Adipocyte (in vitro differentiated cells): ENCODE results near the gene TBC1D10B.

Experiments
- DNase-seq: peaks from one replicate; pipeline ENCODE4 v3.0.0-alpha.2; 2015; ENCODE audit warnings: low read depth
- H3K27me3 ChIP-seq: replicated peaks from 2 replicates; pipeline ENCODE4 v1.7.0; 2013; ENCODE audit warnings: mild to moderate bottlenecking, low read length, moderate library complexity; ENCODE audit not compliant: control insufficient read depth, insufficient read depth
- H3K36me3 ChIP-seq: 2 replicates; pipeline ENCODE4 v1.7.0; 2013; ENCODE audit warnings: low read length, mild to moderate bottlenecking, moderate library complexity; ENCODE audit not compliant: control insufficient read depth, insufficient read depth, severe bottlenecking
- H3K4me1 ChIP-seq: 2 replicates; pipeline ENCODE4 v1.7.0; 2013; ENCODE audit warnings: mild to moderate bottlenecking, low read length, moderate library complexity; ENCODE audit not compliant: control insufficient read depth, insufficient read depth
- H3K4me3 ChIP-seq: 2 replicates; pipeline ENCODE4 v1.7.0; 2013; ENCODE audit warnings: mild to moderate bottlenecking, low read length, moderate library complexity
- H3K9ac ChIP-seq: 2 replicates; pipeline ENCODE4 v1.7.0; 2013; ENCODE audit warnings: mild to moderate bottlenecking, low read length, moderate library complexity
- H3K9me3 ChIP-seq: 2 replicates; pipeline ENCODE4 v1.7.0; 2013; ENCODE audit warnings: mild to moderate bottlenecking, low read length, moderate library complexity; ENCODE audit not compliant: control insufficient read depth

Gene TBC1D10B

GRCh38 chr16:30357715-30358576 is 12.3 kb downstream of the TBC1D10B start:
- Histone ChIP-seq H3K4me1 (peaks cover 38% of the 10 kb centered on the region), H3K27me3 (no peaks in the 10 kb centered on the region), H3K9me3 (no peaks in the 10 kb centered on the region), H3K9ac (peak overlapping the region; percentile 35), H3K4me3 (no peak overlapping the region), H3K36me3 (peaks cover 47% of the 10 kb centered on the region)
- DNase-seq = no peak

GRCh38 chr16:30357085-30357714 is 13.1 kb downstream of the TBC1D10B start:
- Histone ChIP-seq H3K4me3 (no peak overlapping the region), H3K4me1 (peaks cover 45% of the 10 kb centered on the region), H3K9me3 (no peaks in the 10 kb centered on the region), H3K36me3 (peaks cover 47% of the 10 kb centered on the region), H3K9ac (peak overlapping the region; percentile 35), H3K27me3 (no peaks in the 10 kb centered on the region)
- no peak for DNase-seq

GRCh38 chr16:30356401-30357084 is 13.8 kb downstream of the TBC1D10B start:
- Histone ChIP-seq H3K27me3 (no peaks in the 10 kb centered on the region), H3K9ac (peak overlapping the region; percentile 90), H3K9me3 (no peaks in the 10 kb centered on the region), H3K4me1 (peaks cover 52% of the 10 kb centered on the region), H3K4me3 (peak overlapping the region; percentile 87), H3K36me3 (peaks cover 46% of the 10 kb centered on the region)
- DNase-seq = no peak

GRCh38 chr16:30355954-30356308 is 14.4 kb downstream of the TBC1D10B start:
- peaks cover 46% of the 10 kb centered on the region for H3K36me3 ChIP-seq
- peak overlapping the region; percentile 90 for H3K9ac ChIP-seq
- no peaks in the 10 kb centered on the region for H3K9me3 ChIP-seq
- no peak for DNase-seq
- peaks cover 57% of the 10 kb centered on the region for H3K4me1 ChIP-seq
- no peaks in the 10 kb centered on the region for H3K27me3 ChIP-seq
- peak overlapping the region; percentile 87 for H3K4me3 ChIP-seq

GRCh38 chr16:30355144-30355953 is 14.9 kb downstream of the TBC1D10B start, which contains the start of gene CD2BP2:
CD2BP2 (minus strand) TSS chr16:30355308; CDS start chr16:30354681, 627 bp downstream.
- peak within 1 kb of the TSS; percentile 87 for H3K4me3 ChIP-seq
- H3K9ac ChIP-seq = peak within 1 kb of the TSS; percentile 90
- peak; percentile 99 for DNase-seq
- peaks cover 46% of the 10 kb centered on the region for H3K36me3 ChIP-seq
- no peaks in the 10 kb centered on the region for H3K9me3 ChIP-seq
- no peaks in the 10 kb centered on the region for H3K27me3 ChIP-seq
- peaks cover 57% of the 10 kb centered on the region for H3K4me1 ChIP-seq

- peak; percentile 49 for DNase-seq
- H3K36me3 ChIP-seq = peaks cover 47% of the 10 kb centered on the region
- no peaks in the 10 kb centered on the region for H3K9me3 ChIP-seq
- peak overlapping the region; percentile 90 for H3K9ac ChIP-seq
- peak overlapping the region; percentile 87 for H3K4me3 ChIP-seq
- peaks cover 57% of the 10 kb centered on the region for H3K4me1 ChIP-seq
- H3K27me3 ChIP-seq = no peaks in the 10 kb centered on the region
Measured at GRCh38 chr16:30354423-30355143, 15.7 kb downstream of the TBC1D10B start.

GRCh38 chr16:30353438-30354129 is 16.7 kb downstream of the TBC1D10B start:
- H3K9ac ChIP-seq = peak overlapping the region; percentile 90
- DNase-seq = no peak
- H3K27me3 ChIP-seq = no peaks in the 10 kb centered on the region
- peaks cover 38% of the 10 kb centered on the region for H3K36me3 ChIP-seq
- peaks cover 57% of the 10 kb centered on the region for H3K4me1 ChIP-seq
- H3K9me3 ChIP-seq = no peaks in the 10 kb centered on the region
- H3K4me3 ChIP-seq = peak overlapping the region; percentile 87

- no peak overlapping the region for H3K9ac ChIP-seq
Measured at GRCh38 chr16:30352488-30353401, 17.5 kb downstream of the TBC1D10B start.

GRCh38 chr16:30351586-30352419 is 18.5 kb downstream of the TBC1D10B start:
- H3K36me3 ChIP-seq = peaks cover 25% of the 10 kb centered on the region
- no peak overlapping the region for H3K4me3 ChIP-seq
- H3K9me3 ChIP-seq = no peaks in the 10 kb centered on the region
- H3K9ac ChIP-seq = peak overlapping the region; percentile 18
- DNase-seq = peak; percentile 88
- no peaks in the 10 kb centered on the region for H3K27me3 ChIP-seq
- peaks cover 44% of the 10 kb centered on the region for H3K4me1 ChIP-seq

More at GRCh38 chr16:30352488-30353401, 17.5 kb downstream of the TBC1D10B start:
- H3K36me3 ChIP-seq = peaks cover 29% of the 10 kb centered on the region
- no peaks in the 10 kb centered on the region for H3K27me3 ChIP-seq
- no peak for DNase-seq
- H3K4me1 ChIP-seq = peaks cover 54% of the 10 kb centered on the region
- H3K9me3 ChIP-seq = no peaks in the 10 kb centered on the region
- no peak overlapping the region for H3K4me3 ChIP-seq
